Measurements from ENCODE around the gene LRCH4.

DNA sequence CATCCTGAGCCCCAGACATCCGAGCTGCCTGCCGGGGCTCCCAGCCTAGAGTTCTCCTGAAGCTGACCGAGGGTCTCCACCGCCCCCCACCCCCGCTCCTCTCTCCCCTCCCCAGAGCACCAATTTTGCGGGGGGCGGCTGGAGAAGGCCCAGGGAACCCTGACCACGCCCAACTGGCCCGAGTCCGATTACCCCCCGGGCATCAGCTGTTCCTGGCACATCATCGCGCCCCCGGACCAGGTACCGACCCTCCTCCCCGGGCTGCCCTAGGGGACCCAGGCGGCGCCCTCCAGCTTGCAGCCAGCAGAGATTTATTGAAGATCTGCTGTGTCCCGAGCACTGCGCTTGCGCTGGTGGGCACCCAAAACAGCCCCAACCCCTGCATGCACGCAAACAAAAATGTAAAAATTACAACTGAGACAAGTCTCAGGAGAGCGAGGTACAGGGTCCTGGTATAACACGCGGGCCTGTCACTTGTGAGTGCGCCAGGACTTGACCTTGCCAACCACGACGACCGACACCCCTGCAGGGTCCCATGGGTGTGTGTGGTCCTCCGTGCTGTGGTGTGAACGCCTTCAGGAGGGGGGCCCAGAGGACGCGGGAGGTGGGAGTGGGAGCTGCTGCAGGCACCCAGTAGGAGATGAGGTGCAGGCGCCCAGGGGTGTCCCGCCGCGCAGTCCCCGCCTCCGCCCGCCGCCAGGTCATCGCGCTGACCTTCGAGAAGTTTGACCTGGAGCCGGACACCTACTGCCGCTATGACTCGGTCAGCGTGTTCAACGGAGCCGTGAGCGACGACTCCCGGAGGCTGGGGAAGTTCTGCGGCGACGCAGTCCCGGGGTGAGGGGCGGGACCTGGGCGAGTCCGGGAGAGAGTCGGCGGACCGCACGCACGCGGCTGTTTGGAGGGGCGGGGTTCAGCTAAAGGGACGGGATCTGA is 19.3 kb upstream of the LRCH4 start:
- TF ChIP-seq, protein P1, sequence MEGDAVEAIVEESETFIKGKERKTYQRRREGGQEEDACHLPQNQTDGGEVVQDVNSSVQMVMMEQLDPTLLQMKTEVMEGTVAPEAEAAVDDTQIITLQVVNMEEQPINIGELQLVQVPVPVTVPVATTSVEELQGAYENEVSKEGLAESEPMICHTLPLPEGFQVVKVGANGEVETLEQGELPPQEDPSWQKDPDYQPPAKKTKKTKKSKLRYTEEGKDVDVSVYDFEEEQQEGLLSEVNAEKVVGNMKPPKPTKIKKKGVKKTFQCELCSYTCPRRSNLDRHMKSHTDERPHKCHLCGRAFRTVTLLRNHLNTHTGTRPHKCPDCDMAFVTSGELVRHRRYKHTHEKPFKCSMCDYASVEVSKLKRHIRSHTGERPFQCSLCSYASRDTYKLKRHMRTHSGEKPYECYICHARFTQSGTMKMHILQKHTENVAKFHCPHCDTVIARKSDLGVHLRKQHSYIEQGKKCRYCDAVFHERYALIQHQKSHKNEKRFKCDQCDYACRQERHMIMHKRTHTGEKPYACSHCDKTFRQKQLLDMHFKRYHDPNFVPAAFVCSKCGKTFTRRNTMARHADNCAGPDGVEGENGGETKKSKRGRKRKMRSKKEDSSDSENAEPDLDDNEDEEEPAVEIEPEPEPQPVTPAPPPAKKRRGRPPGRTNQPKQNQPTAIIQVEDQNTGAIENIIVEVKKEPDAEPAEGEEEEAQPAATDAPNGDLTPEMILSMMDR (IDR thresholded peaks at IDR 0.05; ENCODE audit: low read depth, low read length), result no peak
- TF ChIP-seq POLR2A (IDR thresholded peaks at IDR 0.05; ENCODE audit: extremely low read depth, insufficient read length), result peak; percentile 54
